Measurements from ENCODE around the gene HINFP.
A peak's percentile ranks its signal among the peaks of the same experiment; 100 is the strongest.
"Not testable (repeated sequence)": the region's sequence is repeated elsewhere in the genome, so short reads cannot be mapped to it uniquely, and the experiment has no call there.

The HINFP gene

DNA sequence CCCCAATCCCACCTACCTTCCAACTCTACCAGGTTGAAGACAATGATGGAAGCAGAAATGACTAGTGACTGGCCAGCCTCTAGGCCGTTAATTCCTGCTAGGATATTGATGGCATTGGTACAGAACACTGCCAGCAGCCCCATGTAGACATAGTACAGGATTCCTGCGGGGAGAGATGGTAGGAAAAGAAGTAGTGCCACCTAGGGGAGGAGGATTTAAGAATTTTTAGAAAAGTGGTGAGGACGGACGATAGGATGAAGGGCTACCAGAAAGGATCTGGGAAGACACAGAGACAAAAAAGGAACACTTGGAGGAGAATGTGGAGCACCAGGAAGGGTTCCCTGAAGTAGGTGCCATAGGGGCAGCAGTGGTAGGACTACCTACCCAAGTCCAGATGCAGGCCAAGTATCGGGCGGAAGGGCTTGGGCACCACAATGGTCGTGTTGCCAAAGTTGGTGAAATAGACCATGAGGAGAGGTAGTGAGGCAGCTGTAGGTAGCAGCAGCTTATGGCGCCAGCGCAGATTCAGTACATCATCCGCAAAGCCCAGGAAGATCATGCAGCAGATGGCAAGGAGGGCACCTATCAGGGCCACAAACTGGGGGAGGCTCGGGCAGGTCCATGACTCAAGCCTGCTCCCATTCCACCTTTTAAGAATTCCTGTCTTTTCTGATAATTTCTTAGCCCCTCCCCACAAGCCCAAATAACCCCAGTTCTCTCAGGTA lies 21.0 kb upstream of the HINFP start:
- DNase-seq (ENCODE audit: low spot score) = no peak

DNA sequence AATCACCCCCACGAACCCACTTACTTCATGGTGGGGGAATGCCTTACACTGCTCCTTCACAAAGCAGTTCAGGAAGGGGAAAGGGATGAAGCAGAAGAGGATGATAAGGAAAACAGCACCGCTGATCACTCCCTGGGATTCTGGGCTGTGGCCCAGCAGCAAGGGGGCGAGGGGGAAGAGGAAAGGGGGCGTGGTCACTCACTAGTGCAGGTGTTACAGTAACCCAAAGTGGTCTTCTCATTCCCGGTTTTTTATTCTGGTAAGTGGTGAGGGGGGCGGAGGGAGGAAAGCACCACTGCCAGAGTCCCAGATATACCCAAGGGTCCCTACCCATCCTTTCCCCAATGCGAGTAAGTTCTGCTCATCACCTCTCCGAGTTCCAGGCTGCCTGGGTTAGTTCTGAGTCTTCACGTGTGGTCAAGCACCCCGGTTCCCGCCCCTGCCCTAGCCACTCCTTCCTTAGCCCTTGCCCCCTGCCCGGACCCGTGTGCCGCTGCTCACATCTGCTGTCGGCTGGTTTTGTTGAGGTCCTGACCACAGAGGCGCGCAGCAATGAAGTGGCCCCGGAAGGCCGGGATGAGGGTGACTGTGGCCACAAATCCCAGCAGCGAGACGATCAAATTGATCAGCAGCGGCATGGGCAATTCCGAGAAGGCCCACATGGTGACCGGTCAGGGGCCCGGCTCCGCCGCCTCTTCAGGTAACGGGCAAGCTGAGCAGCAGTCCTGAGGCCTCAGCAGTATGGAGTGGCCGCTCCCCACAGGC lies 20.2 kb upstream of the HINFP start:
- DNase-seq (ENCODE audit: low spot score) = no peak

DNA sequence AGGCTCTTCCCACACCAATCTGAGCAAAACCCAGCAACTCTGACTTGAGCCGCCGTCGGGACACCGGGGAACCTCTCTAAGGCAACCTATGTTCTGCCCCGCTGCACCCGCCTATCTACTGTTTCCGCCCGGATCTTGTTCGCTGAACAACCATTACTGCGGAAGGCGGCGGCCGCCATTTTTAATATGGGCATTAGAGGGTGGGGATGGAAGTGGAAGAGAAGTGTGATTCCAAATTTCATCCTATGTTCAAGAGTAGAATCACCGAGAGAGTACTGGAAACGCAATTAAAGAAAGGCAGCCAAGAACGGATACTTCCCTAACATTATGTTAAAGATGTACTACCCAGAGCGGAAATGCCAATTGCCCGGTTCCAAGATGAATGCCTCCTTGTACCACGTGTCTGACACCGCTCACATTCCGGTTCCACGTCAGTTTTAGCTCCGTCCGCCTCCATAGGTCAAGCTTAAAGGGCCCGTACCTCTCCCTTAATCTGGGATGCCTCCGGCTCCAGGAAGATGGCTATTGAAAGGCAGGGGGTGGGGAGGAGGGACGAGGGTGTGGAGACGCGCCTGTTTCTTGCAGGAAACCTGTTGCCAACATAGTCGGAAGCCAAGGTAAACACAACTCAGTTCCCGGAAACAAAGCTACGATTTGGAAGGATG lies 19.5 kb upstream of the HINFP start, which contains the start of gene DPAGT1:
DPAGT1 (minus strand) TSS at position 95 of the 665 bp plus-strand sequence. CDS start 198 bp downstream, outside the sequence.
- peak; percentile 95 for DNase-seq (ENCODE audit: low spot score)

DNA sequence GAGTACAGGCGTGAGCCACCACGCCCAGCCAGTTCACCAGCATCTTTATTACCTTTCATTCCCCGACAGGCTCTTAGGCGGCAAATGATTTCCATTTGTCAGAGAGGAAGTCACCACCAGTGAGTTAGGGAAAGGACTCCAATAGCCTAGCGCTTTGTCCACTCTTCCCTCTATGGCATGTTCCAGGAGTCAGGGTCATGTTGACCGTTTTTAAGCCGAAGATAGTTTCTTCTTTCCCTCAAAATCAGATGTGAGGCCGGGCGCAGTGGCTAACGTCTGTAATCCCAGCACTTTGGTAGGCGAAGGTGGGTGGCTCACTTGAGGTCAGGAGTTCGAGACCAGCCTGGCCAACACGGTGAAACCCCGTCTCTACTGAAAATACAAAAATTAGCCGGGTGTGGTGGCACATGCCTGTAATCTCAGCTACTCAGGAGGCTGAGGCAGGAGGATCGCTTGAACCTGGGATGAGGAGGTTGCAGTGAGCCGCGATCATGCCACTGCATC lies 18.2 kb upstream of the HINFP start:
- DNase-seq (ENCODE audit: low spot score) = not testable (repeated sequence)

DNA sequence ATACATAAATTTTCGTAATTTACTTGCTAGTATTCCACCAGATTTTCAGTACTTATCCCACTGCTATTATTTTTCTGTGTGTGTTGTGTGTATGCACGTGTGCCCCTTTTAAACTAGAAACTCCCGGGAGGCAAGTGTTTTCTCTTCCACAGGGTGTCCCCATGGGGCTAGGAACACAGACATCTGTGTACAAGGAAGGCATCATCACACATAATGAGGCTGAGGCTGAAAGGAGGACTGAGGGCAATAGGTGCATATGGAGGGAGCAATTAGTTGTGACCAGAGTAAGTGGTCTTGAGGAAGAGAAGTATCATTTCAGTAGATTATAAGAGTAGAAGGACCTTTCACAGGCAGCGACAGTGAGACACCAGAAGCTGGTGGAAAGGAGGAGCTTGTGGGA lies 17.6 kb upstream of the HINFP start:
- no peak for DNase-seq (ENCODE audit: low spot score)

DNA sequence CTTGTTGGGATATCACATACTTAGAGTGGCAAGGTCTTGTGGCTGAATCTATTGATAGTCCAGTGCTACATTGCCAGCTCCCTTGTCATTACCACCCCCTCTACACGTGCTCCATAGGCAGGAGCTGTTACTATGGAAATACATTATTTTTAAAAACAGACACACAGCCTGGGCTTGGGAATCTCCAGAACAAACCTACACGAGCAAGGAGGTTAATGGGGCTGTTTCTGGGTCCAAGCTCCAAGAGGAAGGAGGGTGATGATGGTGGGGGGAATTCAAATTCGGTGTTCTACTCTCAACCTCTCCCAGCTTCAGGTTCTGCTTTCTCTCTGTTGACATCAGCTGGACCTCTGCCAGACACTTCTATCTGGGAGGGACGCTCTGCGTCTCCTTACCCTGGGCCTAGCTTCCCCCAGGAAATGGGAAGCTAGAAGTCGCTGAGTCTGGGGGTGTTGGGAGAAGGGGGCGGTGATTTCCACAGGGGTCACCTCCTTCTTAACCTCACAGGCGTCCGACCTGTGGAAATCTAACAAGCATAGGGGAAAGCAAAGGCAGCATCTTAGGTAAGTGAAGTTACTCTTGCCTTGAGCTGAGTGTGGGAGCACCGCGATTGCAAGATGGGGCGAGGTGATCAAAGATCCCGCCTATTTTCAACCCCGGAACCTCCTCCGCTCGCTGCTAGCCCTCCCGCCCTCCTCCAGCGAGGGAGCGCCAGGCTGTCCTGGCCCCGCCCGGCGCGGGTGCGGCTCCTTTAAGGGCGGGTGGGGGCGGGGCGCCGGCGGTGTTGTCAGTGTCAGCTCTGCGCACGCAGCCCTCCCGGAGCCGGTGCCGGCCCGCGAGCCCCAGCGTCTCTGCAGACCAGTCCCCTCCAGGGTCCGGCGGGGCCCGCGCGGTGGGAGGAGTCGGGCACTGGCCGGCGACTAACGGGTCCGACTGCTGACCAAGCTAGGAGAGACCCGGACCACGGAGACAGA lies 14.5 kb upstream of the HINFP start, which contains the start of gene C2CD2L:
C2CD2L (plus strand) TSS at position 781 of the 974 bp plus-strand sequence. CDS start 398 bp downstream, outside the sequence.
- peak; percentile 89 for DNase-seq (ENCODE audit: low spot score)

DNA sequence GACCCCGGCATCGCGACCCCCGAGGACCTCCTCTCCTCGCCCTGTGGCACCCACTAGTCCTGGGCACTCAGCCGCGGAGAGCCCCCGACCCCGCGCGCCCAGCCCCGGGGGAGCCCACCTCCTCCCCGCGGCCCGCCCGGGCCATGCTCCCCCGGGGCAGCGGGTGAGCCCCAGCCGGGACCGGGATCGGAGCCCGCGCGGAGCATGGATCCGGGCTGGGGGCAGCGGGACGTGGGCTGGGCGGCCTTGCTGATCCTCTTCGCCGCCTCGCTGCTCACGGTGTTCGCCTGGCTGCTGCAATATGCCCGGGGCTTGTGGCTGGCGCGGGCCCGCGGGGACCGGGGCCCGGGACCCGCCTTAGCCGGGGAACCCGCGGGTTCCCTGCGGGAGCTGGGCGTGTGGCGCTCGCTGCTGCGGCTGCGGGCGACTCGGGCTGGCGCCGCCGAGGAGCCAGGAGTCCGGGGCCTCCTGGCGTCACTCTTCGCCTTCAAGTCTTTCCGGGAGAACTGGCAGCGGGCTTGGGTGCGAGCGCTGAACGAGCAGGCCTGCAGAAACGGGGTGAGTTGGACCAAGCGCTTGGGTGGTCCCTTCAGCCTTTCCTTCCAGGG lies 13.7 kb upstream of the HINFP start:
- DNase-seq (ENCODE audit: low spot score) = no peak

DNA sequence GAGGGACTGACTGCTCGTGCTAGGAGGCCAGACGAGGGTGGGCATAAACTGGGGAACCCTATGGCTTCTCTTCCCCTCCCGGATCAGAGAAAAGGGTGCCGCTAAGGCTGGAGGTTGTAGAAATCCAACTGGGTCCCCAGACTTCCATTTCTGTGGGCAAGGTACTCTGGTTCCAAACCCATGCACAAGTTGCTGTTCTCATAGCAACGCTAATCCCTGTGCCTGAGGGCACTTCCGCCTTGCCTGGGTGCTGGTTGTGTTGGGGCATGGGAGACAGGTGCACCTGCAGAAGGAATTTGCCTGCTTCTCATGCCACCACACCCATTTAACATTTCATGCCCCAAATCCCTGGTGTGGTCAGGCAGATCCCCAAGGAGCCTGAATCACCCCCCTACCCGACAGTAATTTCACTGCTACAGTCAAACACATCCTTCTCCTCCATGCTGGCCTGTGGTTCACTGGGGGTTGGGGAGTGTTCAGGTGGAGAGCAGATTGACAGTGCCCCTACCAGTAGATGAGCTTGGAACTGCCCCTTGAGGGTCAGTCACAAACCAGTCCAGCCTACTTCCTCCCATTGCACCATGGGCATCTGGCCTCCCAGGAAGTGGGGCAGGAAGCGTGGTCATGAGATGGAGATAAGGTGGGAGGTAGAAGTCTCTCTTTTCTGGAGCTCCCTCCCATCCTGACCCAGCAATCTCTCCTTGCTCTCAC lies 13.1 kb upstream of the HINFP start:
- DNase-seq (ENCODE audit: low spot score) = no peak

DNA sequence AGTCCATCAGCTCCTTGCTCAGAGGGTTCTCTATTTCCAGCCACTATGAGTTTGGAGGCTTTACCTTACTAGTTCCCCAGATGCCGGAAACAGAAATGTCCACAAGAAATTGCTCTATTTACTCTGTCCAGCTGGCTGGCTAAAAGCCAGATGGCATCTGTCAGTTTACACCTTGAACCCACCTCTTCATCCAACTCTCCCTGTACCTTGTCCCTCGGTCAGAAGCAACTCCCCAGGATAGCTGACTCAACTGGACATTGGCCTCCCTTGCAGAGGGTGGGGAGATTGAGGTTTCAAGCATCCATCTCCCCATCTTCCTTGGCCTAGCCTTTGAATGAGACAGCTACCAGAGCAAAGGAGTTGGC lies 12.5 kb upstream of the HINFP start:
- no peak for DNase-seq (ENCODE audit: low spot score)

DNA sequence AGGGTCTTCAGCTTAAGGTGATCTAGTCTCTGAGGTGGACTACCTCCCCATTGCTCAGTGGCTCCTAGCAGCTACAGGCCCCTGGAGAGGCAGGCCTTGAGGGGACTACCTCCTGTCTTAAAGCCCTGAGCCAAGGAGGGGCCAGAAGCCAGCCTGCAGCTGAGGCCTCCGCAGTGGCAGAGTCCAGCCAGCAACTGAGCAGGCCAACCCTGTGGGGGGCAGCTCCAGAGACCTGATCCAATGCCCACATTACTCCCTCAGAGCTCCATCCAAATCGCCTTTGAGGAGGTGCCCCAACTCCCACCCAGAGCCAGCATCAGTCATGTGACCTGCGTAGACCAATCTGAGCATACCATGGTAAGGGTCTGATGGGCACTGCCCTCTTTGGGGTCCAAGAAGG lies 11.5 kb upstream of the HINFP start:
- DNase-seq (ENCODE audit: low spot score) = no peak

DNA sequence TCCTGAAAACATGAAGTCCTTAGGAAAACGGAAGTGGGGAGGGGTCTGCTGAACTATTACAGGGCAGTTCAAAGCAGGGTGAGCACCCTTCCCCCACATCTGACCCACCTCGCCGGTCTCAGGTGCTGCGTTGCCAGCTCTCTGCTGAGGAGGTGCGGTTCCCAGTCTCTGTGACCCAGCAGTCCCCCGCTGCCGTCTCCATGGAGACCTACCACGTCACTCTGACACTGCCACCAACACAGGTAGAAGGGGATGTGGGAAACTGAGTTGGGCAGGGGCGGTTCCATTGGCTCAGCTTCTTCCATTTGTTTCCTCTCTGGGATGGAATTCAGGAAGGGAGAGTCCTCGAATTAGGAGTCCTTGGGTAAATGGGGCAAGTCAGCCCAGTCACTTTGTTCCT lies 10.9 kb upstream of the HINFP start:
- no peak for DNase-seq (ENCODE audit: low spot score)

DNA sequence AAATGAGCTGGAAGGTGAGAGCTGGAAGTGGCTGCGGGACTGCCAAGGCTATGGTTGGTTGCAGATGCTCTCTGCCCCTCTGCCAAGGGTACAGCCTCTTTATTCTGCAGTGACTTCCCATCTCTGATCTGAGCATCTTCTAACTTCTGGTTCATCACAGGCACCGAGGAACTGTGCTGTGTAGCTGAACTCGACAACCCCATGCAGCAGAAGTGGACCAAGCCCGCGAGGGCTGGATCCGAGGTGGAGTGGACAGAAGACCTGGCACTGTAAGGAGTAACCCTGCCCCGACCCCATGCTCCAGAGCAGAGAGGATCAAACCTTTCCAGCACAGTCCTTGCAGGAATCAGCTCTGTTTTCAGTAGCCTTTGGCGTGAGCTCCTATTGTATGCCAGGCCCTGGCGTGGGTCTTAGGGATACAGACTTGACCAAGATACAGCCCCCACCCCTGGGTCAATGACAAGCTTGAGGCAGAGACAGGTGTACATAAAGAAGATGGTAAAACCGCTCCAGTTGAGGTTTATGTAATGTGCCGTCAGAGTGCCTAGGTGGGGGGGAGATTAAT lies 9.9 kb upstream of the HINFP start:
- DNase-seq (ENCODE audit: low spot score) = no peak

DNA sequence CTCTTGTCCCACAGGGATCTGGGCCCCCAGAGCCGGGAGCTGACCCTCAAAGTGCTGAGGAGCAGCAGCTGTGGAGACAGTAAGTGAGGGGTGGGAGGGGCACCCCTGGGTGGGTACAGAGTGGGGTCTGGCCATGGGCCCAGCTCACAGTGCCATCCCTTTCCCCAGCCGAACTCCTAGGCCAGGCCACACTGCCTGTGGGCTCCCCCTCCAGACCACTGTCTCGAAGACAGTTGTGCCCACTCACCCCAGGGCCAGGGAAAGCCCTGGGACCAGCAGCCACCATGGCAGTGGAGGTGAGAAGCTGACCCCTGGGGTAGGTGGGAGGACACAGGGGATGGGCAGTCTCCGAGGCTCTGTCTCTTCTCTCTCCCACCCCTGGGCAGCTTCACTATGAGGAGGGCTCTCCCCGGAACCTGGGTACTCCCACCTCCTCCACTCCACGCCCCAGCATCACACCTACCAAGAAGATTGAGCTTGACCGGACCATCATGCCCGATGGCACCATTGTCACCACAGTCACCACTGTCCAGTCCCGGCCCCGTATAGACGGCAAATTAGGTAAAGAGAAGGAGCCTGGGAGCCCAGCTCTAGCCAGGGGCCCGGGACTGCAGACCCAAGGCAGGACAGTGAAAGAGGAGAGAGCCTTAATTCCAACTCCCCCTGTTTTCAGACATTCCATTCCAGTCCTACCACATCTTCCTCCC lies 8.9 kb upstream of the HINFP start:
- no peak for DNase-seq (ENCODE audit: low spot score)

DNA sequence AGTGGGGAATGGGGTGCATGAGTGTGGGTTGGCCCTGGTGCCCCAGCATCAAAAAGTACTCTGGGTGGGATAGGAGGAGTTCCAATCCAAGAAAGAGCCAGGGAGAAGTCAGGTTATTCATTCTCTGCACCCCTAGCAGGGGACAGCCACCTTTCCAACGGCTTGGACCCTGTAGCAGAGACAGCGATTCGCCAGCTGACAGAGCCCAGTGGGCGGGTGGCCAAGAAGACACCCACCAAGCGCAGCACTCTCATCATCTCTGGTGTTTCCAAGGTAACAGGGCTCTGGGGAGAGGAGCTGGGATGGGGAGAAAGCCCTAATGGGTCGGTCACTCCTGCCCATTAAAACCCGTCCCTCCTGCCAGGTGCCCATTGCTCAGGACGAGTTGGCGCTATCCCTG lies 7.7 kb upstream of the HINFP start:
- no peak for DNase-seq (ENCODE audit: low spot score)

DNA sequence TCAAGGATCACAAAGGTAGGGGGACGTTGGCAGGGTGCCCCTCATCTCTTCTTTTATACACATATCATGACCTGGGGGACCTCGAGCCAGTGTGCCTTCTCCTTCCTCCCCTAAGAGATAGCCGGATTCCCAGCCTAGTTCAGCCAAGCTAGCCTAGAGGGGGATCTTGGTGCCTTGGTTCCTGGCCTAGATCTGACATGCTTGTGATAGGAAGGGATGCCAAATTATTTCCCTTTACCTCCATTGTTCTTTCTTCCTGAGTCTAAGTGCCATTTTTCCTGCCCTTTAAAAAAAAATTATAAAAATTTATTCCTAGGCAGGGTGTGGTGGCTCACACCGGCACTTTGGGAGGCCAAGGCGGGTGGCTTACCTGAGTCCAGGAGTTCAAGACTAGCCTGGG lies 7.0 kb upstream of the HINFP start:
- no peak for DNase-seq (ENCODE audit: low spot score)

DNA sequence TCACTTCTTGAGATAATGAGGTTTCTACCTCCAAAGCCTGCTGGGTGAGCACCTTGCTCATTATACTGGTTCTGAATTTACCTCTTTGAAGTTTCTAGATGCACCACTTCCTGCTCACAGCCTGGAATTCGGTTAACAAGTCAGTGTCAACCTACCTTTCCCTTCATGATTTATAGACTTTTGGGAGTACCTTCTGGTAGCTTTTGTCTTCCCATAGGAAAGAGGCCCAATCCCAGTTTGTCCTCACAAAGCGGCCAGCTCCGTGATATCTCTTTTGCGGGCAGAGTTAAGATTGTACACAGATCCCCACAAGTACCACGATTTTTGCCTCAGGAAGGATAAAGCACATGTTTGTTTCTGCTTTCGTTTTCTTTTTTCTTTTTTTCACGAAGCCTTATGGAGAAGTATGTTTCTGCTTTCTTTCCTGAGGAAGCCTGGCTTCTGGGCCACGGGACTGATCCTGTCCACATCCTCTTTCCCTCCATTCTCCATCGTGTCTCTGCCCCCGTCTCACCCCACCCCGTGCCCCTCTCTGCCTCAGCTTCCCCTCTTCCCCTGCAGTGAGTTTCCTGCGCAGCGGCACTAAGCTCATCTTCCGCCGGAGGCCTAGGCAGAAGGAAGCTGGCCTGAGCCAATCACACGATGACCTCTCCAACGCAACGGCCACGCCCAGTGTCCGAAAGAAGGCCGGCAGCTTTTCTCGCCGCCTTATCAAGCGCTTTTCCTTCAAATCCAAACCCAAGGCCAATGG lies 5.7 kb upstream of the HINFP start:
- peak; percentile 56 for DNase-seq (ENCODE audit: low spot score)

DNA sequence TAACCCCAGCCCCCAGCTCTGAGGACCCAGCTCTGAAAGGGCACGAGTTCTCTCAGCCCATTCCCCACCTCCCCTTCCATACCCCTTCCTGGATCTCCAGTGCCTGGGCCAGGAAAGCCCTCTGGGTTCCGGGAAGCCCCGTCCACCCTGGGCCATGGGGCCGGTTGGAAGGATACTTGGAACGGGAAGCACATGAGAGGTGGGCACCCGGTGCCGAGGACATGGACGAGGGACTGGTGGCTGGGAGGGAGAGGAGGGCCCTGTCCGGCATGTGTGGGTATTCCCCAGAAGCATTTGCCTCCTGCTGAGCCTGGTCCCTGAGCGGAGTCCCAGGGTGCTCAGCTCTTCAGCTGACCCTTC lies 5.2 kb upstream of the HINFP start:
- DNase-seq (ENCODE audit: low spot score) = no peak

DNA sequence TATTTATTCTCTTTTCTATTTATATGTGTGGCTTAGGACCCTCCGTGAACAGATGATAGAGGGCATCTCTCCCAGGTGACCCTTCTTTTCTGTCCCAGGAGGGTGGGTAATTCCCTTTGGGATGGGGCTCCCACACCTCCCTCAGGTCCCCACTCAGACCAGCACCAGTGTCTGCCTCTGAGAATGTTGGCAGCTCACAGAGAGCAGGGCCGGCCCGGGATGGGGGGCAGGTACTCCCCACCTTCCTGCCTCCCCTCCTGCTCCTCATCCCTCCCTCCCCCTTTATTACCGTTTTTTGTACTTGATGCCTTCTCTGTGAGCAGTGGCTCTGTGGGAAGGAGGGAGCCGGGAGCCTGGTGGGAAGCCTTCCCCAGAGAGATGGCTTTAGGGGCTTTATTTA lies 4.8 kb upstream of the HINFP start:
- DNase-seq (ENCODE audit: low spot score) = no peak
